Left lung (tissue), 10 donors: ENCODE measurements around the gene SUPT3H. TPM values are rescaled to one million over a fixed set of nuclear protein-coding genes. Genes with fewer than 3 reads are reported as not detected.

Experiments
- ATAC-seq: fragments of 200-7000 bp; cut with Tn5 transposase; one replicate; pipeline ENCODE4 v1.9.1; 2020; ENCODE audit warnings: moderate library complexity
- DNase-seq, 4 donors: peaks; one replicate each; pipeline ENCODE4 v3.0.0-alpha.2; 2013 to 2020
- H3K27ac ChIP-seq, 2 donors: fragments of 200-600 bp; sonication (generic) in 1 of 2; one replicate each; pipeline versions ENCODE4 v1.5.0 to v1.8.0; 2020 to 2021
- H3K27me3 ChIP-seq, 2 donors: fragments of 200-600 bp; sonication (generic) in 1 of 2; one replicate each; pipeline versions ENCODE4 v1.5.0 to v1.8.0; 2020 to 2021
- H3K36me3 ChIP-seq, 2 donors: fragments of 200-600 bp; sonication (generic) in 1 of 2; one replicate each; pipeline versions ENCODE4 v1.5.0 to v1.8.0; 2020 to 2021
- H3K4me1 ChIP-seq, 2 donors: fragments of 200-600 bp; one replicate each; pipeline ENCODE4 v1.8.0; 2021
- H3K4me3 ChIP-seq, 2 donors: fragments of 200-600 bp; sonication (generic) in 1 of 2; one replicate each; pipeline versions ENCODE4 v1.5.0 to v1.8.0; 2020 to 2021; ENCODE audit warnings: mild to moderate bottlenecking in 1 of 2
- H3K9me3 ChIP-seq, 2 donors: fragments of 200-600 bp; sonication (generic) in 1 of 2; one replicate each; pipeline versions ENCODE4 v1.5.0 to v1.8.0; 2020 to 2021
- CTCF ChIP-seq, 2 donors: fragments of 200-600 bp; sonication (generic) in 1 of 2; IDR thresholded peaks; one replicate each; pipeline versions ENCODE4 v1.5.0 to v1.8.0; 2021; ENCODE audit warnings: antibody characterized with exemption in 2 of 2
- intact Hi-C, 2 donors: fragments of 100-400 bp; cut with DNase I; formaldehyde crosslinking; loops; one replicate each; pipeline versions ENCODE4 v1.11.2 to v1.14.2; 2022
- polyA plus RNA-seq, 6 donors: library from polyadenylated mRNA; unstranded; fragments of 120-200 nt; gene quantifications; one replicate each; pipeline ENCODE4 v1.2.1, GENCODE V29; 2013; ENCODE audit not compliant: insufficient read length in 6 of 6
- total RNA-seq, 2 donors: library from RNA; stranded (reverse); fragmentation: NEBNext Ultra II Directional; extraction: Animal tissue kit (Norgen Biotek cat#: 25700); gene quantifications; one replicate each; pipeline ENCODE4 v1.2.1, GENCODE V29; 2021
- donor health status: DM: no; HTN: yes; CAD: no.
- donor health status: DM: no; HTN: no; CAD: no.

The SUPT3H gene
- total and polyA plus RNA-seq, 8 donors = 4.7 to 33.0 (median 26.2) TPM

- Histone ChIP-seq H3K27me3 (no peaks in the 10 kb centered on the region), H3K9me3 (no peaks in the 10 kb centered on the region), H3K27ac (no peak overlapping the region), H3K36me3 (no peaks in the 10 kb centered on the region), H3K4me1 (no peaks in the 10 kb centered on the region), H3K4me3 (no peak overlapping the region)
- DNase-seq (no peak), ATAC-seq (no peak)
- intact Hi-C loops = no loop called here
- TF ChIP-seq CTCF (IDR thresholded peaks at IDR 0.05) = no peak
Measured at GRCh38 chr6:44804016-44804415, 573.7 kb downstream of the SUPT3H start.

GRCh38 chr6:44800784-44801592 lies 576.7 kb downstream of the SUPT3H start:
- no peak overlapping the region for H3K27ac ChIP-seq
- no peaks in the 10 kb centered on the region for H3K9me3 ChIP-seq
- H3K4me3 ChIP-seq = no peak overlapping the region
- no peaks in the 10 kb centered on the region for H3K4me1 ChIP-seq
- no peak for DNase-seq
- intact Hi-C loops = no loop called here
- no peaks in the 10 kb centered on the region for H3K27me3 ChIP-seq
- peak; percentile 7 for ATAC-seq
- H3K36me3 ChIP-seq = no peaks in the 10 kb centered on the region
- TF ChIP-seq CTCF (IDR thresholded peaks at IDR 0.05) = no peak

GRCh38 chr6:44800171-44800783 lies 577.5 kb downstream of the SUPT3H start:
- Histone ChIP-seq H3K4me1 (no peaks in the 10 kb centered on the region), H3K27ac (no peak overlapping the region), H3K4me3 (no peak overlapping the region), H3K9me3 (no peaks in the 10 kb centered on the region), H3K36me3 (no peaks in the 10 kb centered on the region), H3K27me3 (no peaks in the 10 kb centered on the region)
- DNase-seq (peak in 2 of 4 donors; percentile 54 to 82), ATAC-seq (peak; percentile 86)
- TF ChIP-seq CTCF (IDR thresholded peaks at IDR 0.05) = no peak
- intact Hi-C loops = no loop called here

GRCh38 chr6:44797746-44798145 lies 580.0 kb downstream of the SUPT3H start:
- TF ChIP-seq CTCF (IDR thresholded peaks at IDR 0.05) = no peak
- Histone ChIP-seq H3K27ac (no peak overlapping the region), H3K9me3 (no peaks in the 10 kb centered on the region), H3K27me3 (no peaks in the 10 kb centered on the region), H3K4me1 (no peaks in the 10 kb centered on the region), H3K36me3 (no peaks in the 10 kb centered on the region), H3K4me3 (no peak overlapping the region)
- DNase-seq = no peak
- ATAC-seq = no peak
- intact Hi-C loops = no loop called here

- no peaks in the 10 kb centered on the region for H3K27me3 ChIP-seq
- H3K4me1 ChIP-seq = no peaks in the 10 kb centered on the region
- ATAC-seq (no peak), DNase-seq (no peak)
- no peak overlapping the region for H3K27ac ChIP-seq
- H3K9me3 ChIP-seq = no peaks in the 10 kb centered on the region
- H3K36me3 ChIP-seq = no peaks in the 10 kb centered on the region
- intact Hi-C loops = no loop called here
- TF ChIP-seq CTCF (IDR thresholded peaks at IDR 0.05) = no peak
- H3K4me3 ChIP-seq = no peak overlapping the region
Measured at GRCh38 chr6:44795326-44795725, 582.4 kb downstream of the SUPT3H start.
